ENCODE results near the gene EFNA3. TPM values are rescaled to one million over a fixed set of nuclear protein-coding genes. Genes with fewer than 3 reads are reported as not detected.

The EFNA3 gene
- total and polyA plus RNA-seq, 2 donors: 1.2 to 2.3 TPM

GRCh38 chr1:155040358-155041093, 38.1 kb upstream of the EFNA3 start:
- WGBS: 88% methylated on average over 14 of the region's 14 CpGs

GRCh38 chr1:155042789-155043188, 35.8 kb upstream of the EFNA3 start:
- no peak for DNase-seq (ENCODE audit: extremely low spot score)
- WGBS: 80% methylated on average over 5 of the region's 5 CpGs
- no peak overlapping the region for H3K4me3 ChIP-seq (ENCODE audit: low read depth, low read length)
- H3K27ac ChIP-seq (ENCODE audit: low read depth): no peak overlapping the region
- no peaks in the 10 kb centered on the region for H3K36me3 ChIP-seq (ENCODE audit: insufficient read depth)
- H3K4me1 ChIP-seq (ENCODE audit: insufficient read depth): no peaks in the 10 kb centered on the region

More at GRCh38 chr1:155040358-155041093, 38.1 kb upstream of the EFNA3 start:
- DNase-seq (ENCODE audit: extremely low spot score): no peak
- no peak overlapping the region for H3K4me3 ChIP-seq (ENCODE audit: low read depth, low read length)
- H3K27ac ChIP-seq (ENCODE audit: low read depth): no peak overlapping the region
- no peaks in the 10 kb centered on the region for H3K36me3 ChIP-seq (ENCODE audit: insufficient read depth)
- no peaks in the 10 kb centered on the region for H3K4me1 ChIP-seq (ENCODE audit: insufficient read depth)

- H3K27ac ChIP-seq (ENCODE audit: low read depth): no peak overlapping the region
- H3K4me3 ChIP-seq (ENCODE audit: low read depth, low read length): no peak overlapping the region
- H3K36me3 ChIP-seq (ENCODE audit: insufficient read depth): no peaks in the 10 kb centered on the region
- DNase-seq (ENCODE audit: extremely low spot score): no peak
- 71% methylated on average over 12 of the region's 12 CpGs for WGBS
- no peaks in the 10 kb centered on the region for H3K4me1 ChIP-seq (ENCODE audit: insufficient read depth)
Observed at GRCh38 chr1:155043301-155043702, 35.3 kb upstream of the EFNA3 start.

- H3K27ac ChIP-seq (ENCODE audit: low read depth): no peak overlapping the region
- H3K36me3 ChIP-seq (ENCODE audit: insufficient read depth): no peaks in the 10 kb centered on the region
- H3K4me3 ChIP-seq (ENCODE audit: low read depth, low read length): no peak overlapping the region
- H3K4me1 ChIP-seq (ENCODE audit: insufficient read depth): no peaks in the 10 kb centered on the region
- DNase-seq (ENCODE audit: extremely low spot score): no peak
- WGBS: 79% methylated on average over 3 of the region's 3 CpGs
Observed at GRCh38 chr1:155043793-155044192, 34.8 kb upstream of the EFNA3 start.

GRCh38 chr1:155044365-155044764, 34.3 kb upstream of the EFNA3 start:
- DNase-seq (ENCODE audit: extremely low spot score): no peak
- 89% methylated on average over 6 of the region's 6 CpGs for WGBS
- Histone ChIP-seq H3K4me1 (ENCODE audit: insufficient read depth) (no peaks in the 10 kb centered on the region), H3K4me3 (ENCODE audit: low read depth, low read length) (no peak overlapping the region), H3K36me3 (ENCODE audit: insufficient read depth) (no peaks in the 10 kb centered on the region), H3K27ac (ENCODE audit: low read depth) (no peak overlapping the region)

- no peak overlapping the region for H3K27ac ChIP-seq (ENCODE audit: low read depth)
- DNase-seq (ENCODE audit: extremely low spot score): no peak
- no peaks in the 10 kb centered on the region for H3K4me1 ChIP-seq (ENCODE audit: insufficient read depth)
- no peaks in the 10 kb centered on the region for H3K36me3 ChIP-seq (ENCODE audit: insufficient read depth)
- no peak overlapping the region for H3K4me3 ChIP-seq (ENCODE audit: low read depth, low read length)
- WGBS: 54% methylated on average over 7 of the region's 7 CpGs
Observed at GRCh38 chr1:155044812-155045657, 33.6 kb upstream of the EFNA3 start.

GRCh38 chr1:155048449-155049334, 29.9 kb upstream of the EFNA3 start:
- Histone ChIP-seq H3K4me1 (ENCODE audit: insufficient read depth) (no peaks in the 10 kb centered on the region), H3K27ac (ENCODE audit: low read depth) (no peak overlapping the region), H3K4me3 (ENCODE audit: low read depth, low read length) (no peak overlapping the region), H3K36me3 (ENCODE audit: insufficient read depth) (no peaks in the 10 kb centered on the region)
- no peak for DNase-seq (ENCODE audit: extremely low spot score)
- WGBS: 86% methylated on average over 8 of the region's 8 CpGs

- Histone ChIP-seq H3K36me3 (ENCODE audit: insufficient read depth) (no peaks in the 10 kb centered on the region), H3K4me3 (ENCODE audit: low read depth, low read length) (peak overlapping the region; percentile 76), H3K4me1 (ENCODE audit: insufficient read depth) (no peaks in the 10 kb centered on the region), H3K27ac (ENCODE audit: low read depth) (peak overlapping the region; percentile 79)
- 20% methylated on average over 10 of the region's 10 CpGs for WGBS
- DNase-seq (ENCODE audit: extremely low spot score): no peak
Observed at GRCh38 chr1:155049651-155050559, 28.7 kb upstream of the EFNA3 start.

- Histone ChIP-seq H3K36me3 (ENCODE audit: insufficient read depth) (no peaks in the 10 kb centered on the region), H3K4me3 (ENCODE audit: low read depth, low read length) (peak within 1 kb of the TSS; percentile 76), H3K27ac (ENCODE audit: low read depth) (peak within 1 kb of the TSS; percentile 79), H3K4me1 (ENCODE audit: insufficient read depth) (no peaks in the 10 kb centered on the region)
- WGBS: under 1% methylated on average over 99 of the region's 99 CpGs
- DNase-seq (ENCODE audit: extremely low spot score): no peak
Observed at GRCh38 chr1:155050560-155051341, 27.9 kb upstream of the EFNA3 start, which contains the start of gene ADAM15. ADAM15 (plus strand) TSS chr1:155051316; CDS start chr1:155051387, 71 bp downstream.

- Histone ChIP-seq H3K4me1 (ENCODE audit: insufficient read depth) (no peaks in the 10 kb centered on the region), H3K27ac (ENCODE audit: low read depth) (peak overlapping the region; percentile 79), H3K4me3 (ENCODE audit: low read depth, low read length) (peak overlapping the region; percentile 76), H3K36me3 (ENCODE audit: insufficient read depth) (no peaks in the 10 kb centered on the region)
- DNase-seq (ENCODE audit: extremely low spot score): no peak
- WGBS: under 1% methylated on average over 31 of the region's 31 CpGs
Observed at GRCh38 chr1:155051342-155051776, 27.3 kb upstream of the EFNA3 start.

GRCh38 chr1:155051777-155052398, 26.7 kb upstream of the EFNA3 start:
- H3K4me1 ChIP-seq (ENCODE audit: insufficient read depth): no peaks in the 10 kb centered on the region
- H3K4me3 ChIP-seq (ENCODE audit: low read depth, low read length): peak overlapping the region; percentile 76
- peak overlapping the region; percentile 79 for H3K27ac ChIP-seq (ENCODE audit: low read depth)
- no peak for DNase-seq (ENCODE audit: extremely low spot score)
- no peaks in the 10 kb centered on the region for H3K36me3 ChIP-seq (ENCODE audit: insufficient read depth)
- 2% methylated on average over 27 of the region's 27 CpGs for WGBS
